Raji (cell line): ENCODE data around the gene CUX1.

ENCODE experiments used
- POLR2A ChIP-seq: IDR thresholded peaks from 2 replicates; pipeline ENCODE4 v1.6.1; 2011; ENCODE audit warnings: low read depth, low read length, control low read depth; ENCODE audit not compliant: insufficient read depth

CUX1 gene

GRCh38 chr7:102205915-102206314 is 388.5 kb downstream of the CUX1 start:
- TF ChIP-seq POLR2A: no peak

GRCh38 chr7:102208826-102209225 is 391.4 kb downstream of the CUX1 start:
- no peak for TF ChIP-seq POLR2A

- no peak for TF ChIP-seq POLR2A
Measured at GRCh38 chr7:102210787-102211186, 393.4 kb downstream of the CUX1 start.

- TF ChIP-seq POLR2A: no peak
Measured at GRCh38 chr7:102211590-102212550, 394.4 kb downstream of the CUX1 start.

- no peak for TF ChIP-seq POLR2A
Measured at GRCh38 chr7:102214477-102215072, 397.1 kb downstream of the CUX1 start.

GRCh38 chr7:102215256-102215655 is 397.8 kb downstream of the CUX1 start:
- TF ChIP-seq POLR2A: no peak

- no peak for TF ChIP-seq POLR2A
Measured at GRCh38 chr7:102215711-102216110, 398.3 kb downstream of the CUX1 start.

GRCh38 chr7:102216573-102217314 is 399.3 kb downstream of the CUX1 start:
- no peak for TF ChIP-seq POLR2A

- no peak for TF ChIP-seq POLR2A
Measured at GRCh38 chr7:102220229-102220850, 402.9 kb downstream of the CUX1 start.

GRCh38 chr7:102220960-102221800 is 403.8 kb downstream of the CUX1 start:
- TF ChIP-seq POLR2A: no peak

- no peak for TF ChIP-seq POLR2A
Measured at GRCh38 chr7:102221961-102222360, 404.5 kb downstream of the CUX1 start.

GRCh38 chr7:102222445-102222844 is 405.0 kb downstream of the CUX1 start:
- no peak for TF ChIP-seq POLR2A

GRCh38 chr7:102223184-102223583 is 405.8 kb downstream of the CUX1 start:
- TF ChIP-seq POLR2A: no peak

GRCh38 chr7:102225025-102225424 is 407.6 kb downstream of the CUX1 start:
- no peak for TF ChIP-seq POLR2A
